GM21717 (cell line): Measurements from ENCODE around the gene CPNE6.
"Not testable (repeated sequence)": the region's sequence is repeated elsewhere in the genome, so short reads cannot be mapped to it uniquely, and the experiment has no call there.

Experiments
- ATAC-seq: cut with Tn5 transposase; IDR thresholded peaks from one replicate; pipeline ENCODE4 v1.9.1; 2021; ENCODE audit warnings: mild to moderate bottlenecking, moderate library complexity; ENCODE audit not compliant: unreplicated experiment

Gene CPNE6

GRCh38 chr14:24071144-24071697 lies at the start of gene CPNE6:
Gene CPNE6 (plus strand): TSS chr14:24071562. CDS start chr14:24072937, 1,375 bp downstream.
- no peak for ATAC-seq

GRCh38 chr14:24024939-24025418 lies 46.4 kb upstream of the CPNE6 start:
- not testable (repeated sequence) for ATAC-seq

- ATAC-seq, result not testable (repeated sequence)
Measured at GRCh38 chr14:24029687-24030086, 41.7 kb upstream of the CPNE6 start.

- ATAC-seq, result not testable (repeated sequence)
Measured at GRCh38 chr14:24031331-24031730, 40.0 kb upstream of the CPNE6 start.

GRCh38 chr14:24032727-24033418 lies 38.5 kb upstream of the CPNE6 start:
- no peak for ATAC-seq

- not testable (repeated sequence) for ATAC-seq
Measured at GRCh38 chr14:24035769-24036168, 35.6 kb upstream of the CPNE6 start.

GRCh38 chr14:24036169-24036962 lies 35.0 kb upstream of the CPNE6 start:
- peak; percentile 71 for ATAC-seq

GRCh38 chr14:24036963-24037657 lies 34.3 kb upstream of the CPNE6 start:
- peak; percentile 18 for ATAC-seq

GRCh38 chr14:24037658-24038037 lies 33.7 kb upstream of the CPNE6 start:
- ATAC-seq, result no peak

- ATAC-seq, result no peak
Measured at GRCh38 chr14:24038686-24039085, 32.7 kb upstream of the CPNE6 start.

- no peak for ATAC-seq
Measured at GRCh38 chr14:24040692-24041091, 30.7 kb upstream of the CPNE6 start.

- ATAC-seq, result no peak
Measured at GRCh38 chr14:24042746-24043145, 28.6 kb upstream of the CPNE6 start.

GRCh38 chr14:24049002-24049401 lies 22.4 kb upstream of the CPNE6 start:
- ATAC-seq, result not testable (repeated sequence)

- ATAC-seq, result not testable (repeated sequence)
Measured at GRCh38 chr14:24050753-24051152, 20.6 kb upstream of the CPNE6 start.

- no peak for ATAC-seq
Measured at GRCh38 chr14:24051176-24051788, 20.1 kb upstream of the CPNE6 start.

- ATAC-seq, result peak; percentile 62
Measured at GRCh38 chr14:24051789-24052655, 19.3 kb upstream of the CPNE6 start, which contains the start of gene CARMIL3. Gene CARMIL3 (plus strand): TSS chr14:24052009. CDS start chr14:24052154, 145 bp downstream.

GRCh38 chr14:24052656-24053547 lies 18.5 kb upstream of the CPNE6 start:
- ATAC-seq, result no peak

- ATAC-seq, result no peak
Measured at GRCh38 chr14:24053548-24054323, 17.6 kb upstream of the CPNE6 start.
